Astrocyte of the cerebellum (primary cell): Measurements from ENCODE around the gene TEAD4.

ENCODE experiments used
- DNase-seq: peaks from one replicate; pipeline ENCODE4 v3.0.0-alpha.2; 2011; ENCODE audit warnings: low read depth
- H3K4me3 ChIP-seq: 2 replicates; pipeline ENCODE4 v1.5.1; 2011; ENCODE audit warnings: mild to moderate bottlenecking, low read depth, low read length, moderate library complexity
- in situ Hi-C: cut with HindIII; loops from 2 replicates; pipeline ENCODE4 v1.10.0; 2017; ENCODE audit warnings: low sequenced_read_pairs
- TF ChIP-seq, protein P1 (sequence below): IDR thresholded peaks from 2 replicates; pipeline ENCODE4 v1.5.1; 2012; ENCODE audit warnings: low read length, low read depth, moderate library complexity, mild to moderate bottlenecking; ENCODE audit errors: missing control alignments

Gene TEAD4

DNA sequence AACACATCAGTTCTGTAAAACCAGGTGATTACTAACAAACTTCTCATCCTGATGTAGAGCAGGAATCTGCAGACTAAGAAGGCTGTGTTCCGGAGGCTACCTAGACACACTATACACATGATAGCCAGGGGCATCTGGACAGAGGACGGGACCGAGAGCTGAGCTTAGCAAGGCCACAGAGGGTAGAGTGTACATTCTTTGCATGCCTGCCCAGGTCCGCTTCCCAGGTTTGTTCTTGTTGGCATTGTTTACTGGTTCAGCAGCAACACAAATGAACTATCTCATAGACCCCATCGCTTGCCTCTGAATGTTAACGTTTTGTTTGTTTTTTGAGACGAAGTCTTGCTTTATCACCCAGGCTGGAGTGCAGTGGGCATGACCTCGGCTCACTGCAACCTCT lies 17.7 kb upstream of the TEAD4 start:
- TF ChIP-seq, protein P1, sequence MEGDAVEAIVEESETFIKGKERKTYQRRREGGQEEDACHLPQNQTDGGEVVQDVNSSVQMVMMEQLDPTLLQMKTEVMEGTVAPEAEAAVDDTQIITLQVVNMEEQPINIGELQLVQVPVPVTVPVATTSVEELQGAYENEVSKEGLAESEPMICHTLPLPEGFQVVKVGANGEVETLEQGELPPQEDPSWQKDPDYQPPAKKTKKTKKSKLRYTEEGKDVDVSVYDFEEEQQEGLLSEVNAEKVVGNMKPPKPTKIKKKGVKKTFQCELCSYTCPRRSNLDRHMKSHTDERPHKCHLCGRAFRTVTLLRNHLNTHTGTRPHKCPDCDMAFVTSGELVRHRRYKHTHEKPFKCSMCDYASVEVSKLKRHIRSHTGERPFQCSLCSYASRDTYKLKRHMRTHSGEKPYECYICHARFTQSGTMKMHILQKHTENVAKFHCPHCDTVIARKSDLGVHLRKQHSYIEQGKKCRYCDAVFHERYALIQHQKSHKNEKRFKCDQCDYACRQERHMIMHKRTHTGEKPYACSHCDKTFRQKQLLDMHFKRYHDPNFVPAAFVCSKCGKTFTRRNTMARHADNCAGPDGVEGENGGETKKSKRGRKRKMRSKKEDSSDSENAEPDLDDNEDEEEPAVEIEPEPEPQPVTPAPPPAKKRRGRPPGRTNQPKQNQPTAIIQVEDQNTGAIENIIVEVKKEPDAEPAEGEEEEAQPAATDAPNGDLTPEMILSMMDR, result no peak
- DNase-seq, result no peak
- in situ Hi-C loops, result no loop called here
- H3K4me3 ChIP-seq, result no peak overlapping the region

DNA sequence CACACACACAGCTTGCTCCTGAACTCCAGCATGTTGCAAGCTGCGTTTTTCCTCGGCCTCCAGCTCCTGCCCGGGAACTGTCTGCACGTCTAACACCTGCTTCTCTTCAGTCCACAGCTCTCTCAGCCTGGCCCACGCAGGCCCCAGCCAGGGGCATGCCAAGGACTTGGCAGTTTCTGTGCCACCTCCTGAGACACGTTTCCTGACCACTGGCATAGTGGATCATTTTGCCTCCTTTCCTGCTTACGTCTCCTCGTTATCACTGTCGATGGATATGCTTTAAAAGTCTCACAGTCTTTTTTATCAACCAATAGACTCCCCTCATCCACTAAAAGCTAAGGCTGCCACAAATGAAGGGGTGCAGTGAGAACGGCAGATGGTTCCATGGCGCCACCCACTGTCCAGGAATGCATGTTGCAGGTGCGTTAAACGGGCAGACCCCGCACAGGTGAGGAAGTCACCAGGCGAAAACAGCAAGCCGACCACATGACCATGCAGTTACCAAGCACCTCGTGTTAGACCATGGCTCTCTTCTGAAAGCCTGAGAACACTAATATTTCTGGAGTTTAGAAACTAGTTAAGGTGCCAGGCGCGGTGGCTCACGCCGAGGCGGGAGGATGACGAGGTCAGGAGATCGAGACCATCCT lies 14.7 kb upstream of the TEAD4 start:
- in situ Hi-C loops, result no loop called here
- DNase-seq, result no peak
- TF ChIP-seq, protein P1, result peak; percentile 80
- H3K4me3 ChIP-seq, result no peak overlapping the region

DNA sequence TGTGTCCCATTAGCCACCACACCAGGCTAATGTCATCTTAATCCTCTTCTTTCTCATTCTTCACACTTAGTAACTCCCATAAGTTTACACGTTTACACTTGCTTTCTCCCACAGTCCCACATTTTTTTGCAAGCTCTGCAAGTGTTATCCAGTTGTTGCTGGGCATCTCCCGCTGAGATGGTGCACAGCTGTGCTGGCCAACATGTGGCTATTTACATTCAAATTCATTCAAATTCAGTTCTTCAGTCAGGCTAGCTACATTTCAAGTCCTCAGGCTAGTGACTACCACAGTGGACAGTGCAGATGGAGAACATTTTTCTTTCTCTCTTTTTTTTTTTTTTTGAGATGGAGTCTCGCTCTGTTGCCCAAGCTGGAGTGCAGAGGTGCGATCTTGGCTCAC lies 9.8 kb upstream of the TEAD4 start:
- DNase-seq, result no peak
- H3K4me3 ChIP-seq, result no peak overlapping the region
- in situ Hi-C loops, result no loop called here
- TF ChIP-seq, protein P1, result no peak

DNA sequence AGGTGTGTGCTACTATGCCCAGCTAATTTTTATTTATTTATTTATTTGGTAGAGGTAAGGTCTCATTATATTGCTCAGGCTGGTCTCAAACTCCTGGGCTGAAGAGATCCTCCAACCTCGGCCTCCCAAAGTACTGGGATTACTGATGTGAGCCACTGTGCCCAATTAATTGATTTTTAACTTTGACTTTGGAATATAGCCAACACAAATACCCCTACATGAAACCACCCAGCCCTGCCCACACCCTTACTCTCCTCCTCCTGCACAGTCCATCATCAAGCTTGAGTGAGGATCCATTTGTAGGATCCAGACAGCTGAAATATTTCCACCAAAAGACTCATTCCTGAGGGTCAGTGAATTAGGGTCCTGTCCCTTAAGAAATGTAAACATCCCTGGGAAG lies 3.3 kb upstream of the TEAD4 start:
- H3K4me3 ChIP-seq, result no peak overlapping the region
- TF ChIP-seq, protein P1, result no peak
- no peak for DNase-seq
- in situ Hi-C loops, result no loop called here

DNA sequence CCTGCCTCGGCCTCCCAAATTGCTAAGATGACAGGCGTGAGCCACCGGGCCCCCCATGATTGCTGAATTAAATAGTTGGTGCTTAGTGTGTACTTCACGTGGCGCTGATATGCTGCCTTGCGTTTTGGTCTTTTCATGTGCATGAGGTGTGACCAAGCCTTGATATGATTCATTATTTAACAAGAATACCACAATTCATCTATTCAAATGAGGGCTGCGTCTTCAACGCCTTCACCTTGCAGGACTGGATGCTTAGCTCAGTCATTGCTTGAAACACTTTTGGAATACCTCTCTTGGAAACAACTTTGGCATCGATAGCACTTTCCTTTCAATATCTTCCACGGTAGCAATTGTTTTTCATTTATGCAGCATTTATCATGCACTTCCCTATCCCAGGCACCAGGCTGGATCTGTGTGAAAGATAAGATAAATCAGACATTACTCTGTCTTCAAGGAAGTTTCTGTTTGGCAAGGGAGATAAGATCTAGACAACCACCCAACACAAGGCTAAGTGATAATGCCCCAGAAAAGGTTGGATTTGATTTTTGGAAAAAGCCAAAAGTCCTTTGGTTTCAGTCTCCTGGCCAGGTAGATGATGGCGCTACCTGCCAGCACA lies 1.3 kb upstream of the TEAD4 start:
- TF ChIP-seq, protein P1, result no peak
- peak overlapping the region; percentile 64 for H3K4me3 ChIP-seq
- DNase-seq, result no peak
- in situ Hi-C loops, result no loop called here

DNA sequence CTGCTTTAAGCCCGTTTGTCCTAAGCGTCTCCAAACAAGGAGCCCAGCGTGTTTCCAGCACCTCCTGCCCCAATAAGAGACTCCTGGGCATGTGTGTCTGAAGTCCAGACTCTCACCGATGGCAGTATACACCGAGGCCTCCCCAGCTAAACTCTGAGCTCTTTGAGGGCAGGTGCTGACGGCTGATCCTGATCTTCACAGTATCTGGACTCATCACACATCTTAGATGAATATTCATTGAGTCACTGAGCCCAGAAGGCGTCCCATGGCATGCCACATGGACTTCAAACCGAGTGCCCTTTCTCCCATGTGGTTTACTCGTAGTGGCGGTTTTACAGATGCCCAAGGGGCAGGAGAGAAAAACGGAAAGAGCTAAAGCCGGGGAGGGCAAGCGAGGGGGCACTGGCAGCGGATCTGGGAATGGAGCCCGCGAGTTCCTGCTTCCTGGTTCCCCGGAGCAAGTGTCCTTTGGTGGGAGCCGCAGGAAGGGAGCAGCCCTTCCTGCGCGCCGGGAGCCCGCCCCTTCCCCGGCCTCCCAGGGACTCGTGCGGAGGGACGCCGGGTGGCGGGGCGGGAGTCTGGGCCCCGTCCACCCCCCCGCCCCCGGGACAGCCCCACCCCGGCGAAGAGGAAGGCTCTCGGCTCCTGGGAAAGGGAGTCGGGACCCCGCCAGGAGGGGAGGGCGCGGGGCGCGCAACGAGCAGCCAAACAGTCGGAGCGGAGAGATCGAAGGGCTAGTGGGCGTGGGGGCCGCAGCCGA lies 585 bp upstream of the TEAD4 start:
- peak overlapping the region; percentile 64 for H3K4me3 ChIP-seq
- in situ Hi-C loops, result no loop called here
- TF ChIP-seq, protein P1, result no peak
- no peak for DNase-seq
